ENCODE results near the gene FAM81A.

- TF ChIP-seq CTCF (conservative IDR thresholded peaks at IDR 0.05 in 1 of 2, IDR thresholded peaks at IDR 0.05 in 1 of 2; ENCODE audit: low read depth in 1 of 2, low read length in 2 of 2): no peak
- no peak for TF ChIP-seq EZH2 (IDR thresholded peaks at IDR 0.05; ENCODE audit: low read length, missing control alignments)
Measured at GRCh38 chr15:59540654-59541053, 102.7 kb downstream of the FAM81A start.
